Fibroblast of lung (primary cell): ENCODE measurements around the gene ALOX12.

Experiments
- CTCF ChIP-seq, 2 donors: IDR thresholded peaks in 1 of 2; conservative IDR thresholded peaks in 1 of 2; 1 replicate in 1 of 2; 2 replicates in 1 of 2; pipeline ENCODE4 v1.5.1; 2011 to 2012; ENCODE audit warnings: low read length in 2 of 2, control low read depth in 1 of 2, inconsistent platforms in 1 of 2, low read depth in 1 of 2, mild to moderate bottlenecking in 1 of 2
- EZH2 ChIP-seq: IDR thresholded peaks from 2 replicates; pipeline ENCODE4 v1.5.1; 2012; ENCODE audit warnings: low read length, control low read depth, mild to moderate bottlenecking; ENCODE audit errors: missing control alignments

GRCh38 chr17:6948562-6948961 lies 47.3 kb upstream of the ALOX12 start:
- TF ChIP-seq EZH2 (no peak), CTCF (conservative IDR thresholded peaks at IDR 0.05 in 1 of 2, IDR thresholded peaks at IDR 0.05 in 1 of 2; ENCODE audit: low read depth in 1 of 2, low read length in 2 of 2) (no peak)
